Esophagus squamous epithelium (tissue), 4 donors: Measurements from ENCODE around the gene CDC42EP2.

Experiments
- CTCF ChIP-seq, 6 experiments: fragments of 450-650 bp in 4 of 6; fragments of 200-600 bp in 2 of 6; sonication (generic) in 2 of 6; IDR thresholded peaks; one replicate each; pipeline ENCODE4 v1.5.1; 2016 to 2019; ENCODE audit warnings: antibody characterized with exemption in 6 of 6, mild to moderate bottlenecking in 4 of 6, moderate library complexity in 4 of 6
- POLR2A ChIP-seq, 4 donors: fragments of 450-650 bp; IDR thresholded peaks; one replicate each; pipeline ENCODE4 v1.6.1; 2017; ENCODE audit warnings: antibody characterized with exemption in 4 of 4, mild to moderate bottlenecking in 4 of 4, moderate library complexity in 3 of 4

GRCh38 chr11:65310736-65311135 is 3.9 kb upstream of the CDC42EP2 start:
- TF ChIP-seq CTCF (IDR thresholded peaks at IDR 0.05) (no peak), POLR2A (IDR thresholded peaks at IDR 0.05) (no peak)
